HG03139 (cell line): ENCODE measurements around the gene ARMH3.
A peak's percentile ranks its signal among the peaks of the same experiment; 100 is the strongest.

ENCODE experiments used
- ATAC-seq: cut with Tn5 transposase; IDR thresholded peaks from one replicate; pipeline ENCODE4 v1.9.1; 2021; ENCODE audit not compliant: unreplicated experiment

The ARMH3 gene

GRCh38 chr10:101834341-101834740, 221.6 kb downstream of the ARMH3 start:
- ATAC-seq = no peak

GRCh38 chr10:101833466-101833865, 222.5 kb downstream of the ARMH3 start:
- no peak for ATAC-seq

- ATAC-seq = no peak
Observed at GRCh38 chr10:101832325-101832771, 223.6 kb downstream of the ARMH3 start.

GRCh38 chr10:101831169-101831811, 224.7 kb downstream of the ARMH3 start:
- no peak for ATAC-seq

- peak; percentile 52 for ATAC-seq
Observed at GRCh38 chr10:101830322-101831168, 225.4 kb downstream of the ARMH3 start.

- no peak for ATAC-seq
Observed at GRCh38 chr10:101829561-101830315, 226.2 kb downstream of the ARMH3 start.

- ATAC-seq = no peak
Observed at GRCh38 chr10:101828766-101829551, 227.0 kb downstream of the ARMH3 start.

GRCh38 chr10:101827919-101828600, 227.9 kb downstream of the ARMH3 start:
- no peak for ATAC-seq

GRCh38 chr10:101826852-101827434, 229.0 kb downstream of the ARMH3 start:
- no peak for ATAC-seq

GRCh38 chr10:101824736-101825135, 231.2 kb downstream of the ARMH3 start:
- no peak for ATAC-seq

- ATAC-seq = peak; percentile 7
Observed at GRCh38 chr10:101818872-101819633, 236.9 kb downstream of the ARMH3 start.

- ATAC-seq = peak; percentile 88
Observed at GRCh38 chr10:101818119-101818871, 237.7 kb downstream of the ARMH3 start, which contains the start of gene OGA. Gene OGA (minus strand): TSS chr10:101818444. CDS start chr10:101818022, 422 bp downstream.

- ATAC-seq = no peak
Observed at GRCh38 chr10:101817337-101818118, 238.4 kb downstream of the ARMH3 start.

- no peak for ATAC-seq
Observed at GRCh38 chr10:101816913-101817336, 239.0 kb downstream of the ARMH3 start.

- ATAC-seq = no peak
Observed at GRCh38 chr10:101816376-101816775, 239.6 kb downstream of the ARMH3 start.

GRCh38 chr10:101814466-101815071, 241.4 kb downstream of the ARMH3 start:
- ATAC-seq = no peak

GRCh38 chr10:101812606-101813005, 243.4 kb downstream of the ARMH3 start:
- no peak for ATAC-seq
